DMS153 (cell line): Measurements from ENCODE around the gene SEPSECS.
"Not testable (repeated sequence)": the region's sequence is repeated elsewhere in the genome, so short reads cannot be mapped to it uniquely, and the experiment has no call there.

ENCODE experiments used
- DNase-seq: peaks from one replicate; lab custom pipeline; 2025; lab: John Stamatoyannopoulos, UW

The SEPSECS gene

DNA sequence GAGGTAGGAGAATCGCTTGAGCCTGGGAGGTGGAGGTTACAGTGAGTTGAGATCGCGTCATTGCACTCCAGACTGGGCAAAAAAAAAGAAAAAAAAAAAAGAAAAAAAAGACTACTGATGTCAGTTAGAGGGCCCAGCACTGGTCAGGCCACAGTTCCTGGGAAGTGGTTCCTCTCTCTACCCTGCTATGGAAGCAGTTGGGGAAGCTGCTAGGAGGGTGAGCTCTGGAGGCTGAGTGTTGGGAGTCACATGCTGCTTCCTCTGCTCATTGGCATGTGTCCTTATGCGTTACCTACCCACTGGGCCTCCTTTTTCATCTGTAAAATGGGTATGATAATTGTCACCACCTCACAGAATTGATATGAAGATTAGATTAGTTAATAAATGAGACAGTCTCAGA, 50.7 kb downstream of the SEPSECS start:
- no peak for DNase-seq

DNA sequence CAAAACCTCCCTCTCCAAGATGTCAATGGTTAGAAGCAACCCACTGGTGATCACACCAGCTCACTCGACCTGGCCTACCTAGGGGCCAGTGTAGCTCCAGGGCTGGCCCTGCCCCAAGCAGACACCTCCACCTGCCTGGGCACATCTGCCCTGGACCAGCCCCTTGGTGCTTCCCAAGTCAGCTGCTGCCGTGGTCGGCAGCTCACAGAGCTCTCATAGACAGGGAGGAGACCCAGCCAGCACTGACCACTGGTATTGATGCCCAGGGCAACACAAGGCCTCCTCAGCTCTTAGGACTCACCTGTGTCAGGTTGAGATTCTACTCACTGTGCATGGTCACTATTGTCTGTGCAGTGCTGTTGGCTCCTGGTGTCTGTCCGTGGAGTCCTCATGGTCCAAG, 51.7 kb downstream of the SEPSECS start:
- no peak for DNase-seq

DNA sequence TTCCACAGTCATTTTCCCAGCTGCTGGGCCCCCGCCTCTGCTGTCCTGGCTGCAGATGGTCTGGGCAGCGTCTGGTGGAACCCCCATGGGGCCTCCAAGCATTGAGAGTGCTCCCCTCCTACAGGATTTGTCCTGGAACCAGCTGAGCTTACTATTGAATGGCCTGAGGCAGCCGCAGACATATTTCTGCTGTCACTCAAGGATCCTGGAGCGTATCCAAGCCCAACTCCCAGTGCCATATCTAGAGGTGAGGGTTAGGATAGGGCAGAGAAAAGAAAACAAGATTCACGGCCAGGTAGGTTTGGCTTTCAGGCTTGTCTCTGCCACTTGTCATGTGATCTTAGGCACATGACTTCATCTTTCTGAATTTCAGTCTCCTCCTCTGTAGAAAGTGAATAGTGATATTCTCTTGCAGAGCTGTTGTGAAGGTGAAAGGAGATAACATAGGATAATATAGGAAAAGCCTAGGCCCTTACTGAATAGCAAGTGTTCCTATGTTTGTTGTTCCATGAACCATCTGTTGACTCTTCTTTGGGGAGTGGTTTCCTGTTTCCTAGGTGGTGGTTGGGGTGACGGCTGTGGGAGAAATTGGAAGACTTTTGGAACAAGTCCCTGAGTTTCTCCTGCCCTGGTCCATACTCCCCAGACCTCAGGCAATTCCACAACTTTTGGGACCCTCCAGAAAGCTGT, 52.3 kb downstream of the SEPSECS start:
- peak; percentile 61 for DNase-seq

DNA sequence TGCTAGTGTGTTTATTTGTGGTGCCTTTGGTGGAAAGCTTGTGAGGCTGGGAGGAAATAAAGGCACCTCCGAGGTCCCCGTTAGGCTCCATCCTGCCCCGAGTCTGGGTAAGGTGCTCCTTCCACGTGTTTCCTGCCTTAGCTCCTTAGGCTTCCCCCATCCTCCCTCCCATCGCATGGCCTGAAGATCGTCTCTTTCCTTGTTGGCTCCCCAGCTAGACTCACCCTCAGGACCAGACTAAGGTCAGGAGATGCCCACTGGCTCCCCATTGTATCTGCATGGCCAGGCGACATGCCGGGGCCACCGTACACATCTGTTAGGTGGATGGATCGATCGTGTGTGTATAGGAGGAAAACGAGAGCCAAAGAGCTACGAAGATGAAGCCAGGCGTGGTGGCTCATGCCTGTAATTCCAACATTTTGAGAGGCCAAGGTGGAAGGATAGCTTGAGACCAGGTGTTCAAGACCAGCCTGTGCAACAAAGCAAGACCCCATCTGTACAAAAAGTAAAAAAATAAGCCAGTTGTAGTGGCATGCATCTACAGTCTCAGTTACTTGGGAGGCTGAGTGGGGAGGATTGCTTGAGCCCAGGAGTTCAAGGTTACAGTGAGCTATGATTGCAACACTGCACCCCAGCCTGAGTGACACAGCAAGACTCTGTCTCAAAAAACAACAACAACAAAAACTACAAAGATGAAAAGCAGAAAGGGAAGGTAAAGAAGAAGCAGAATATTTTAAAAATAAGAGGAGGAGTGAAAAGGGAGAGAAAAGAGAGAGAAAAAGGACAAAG, 53.7 kb downstream of the SEPSECS start:
- DNase-seq: no peak

DNA sequence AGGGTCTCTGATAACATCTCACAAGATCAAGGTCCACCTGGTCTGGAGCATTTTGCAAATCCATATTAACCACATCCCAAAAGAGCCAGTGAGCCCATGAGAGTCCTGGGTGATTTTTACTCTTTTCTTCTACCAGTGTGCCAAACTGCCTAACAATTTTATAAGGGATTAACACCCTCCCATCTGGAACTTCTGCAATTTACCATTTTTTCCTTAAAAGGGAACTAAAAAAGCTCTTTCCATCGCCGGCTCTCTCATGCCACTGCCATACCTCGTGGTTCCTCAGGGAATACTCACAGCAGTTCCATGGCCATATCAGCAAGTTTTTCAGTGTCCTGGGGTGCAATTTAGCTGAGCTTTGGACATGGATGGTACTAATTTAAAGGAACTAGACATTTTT, 55.7 kb downstream of the SEPSECS start:
- DNase-seq: no peak

DNA sequence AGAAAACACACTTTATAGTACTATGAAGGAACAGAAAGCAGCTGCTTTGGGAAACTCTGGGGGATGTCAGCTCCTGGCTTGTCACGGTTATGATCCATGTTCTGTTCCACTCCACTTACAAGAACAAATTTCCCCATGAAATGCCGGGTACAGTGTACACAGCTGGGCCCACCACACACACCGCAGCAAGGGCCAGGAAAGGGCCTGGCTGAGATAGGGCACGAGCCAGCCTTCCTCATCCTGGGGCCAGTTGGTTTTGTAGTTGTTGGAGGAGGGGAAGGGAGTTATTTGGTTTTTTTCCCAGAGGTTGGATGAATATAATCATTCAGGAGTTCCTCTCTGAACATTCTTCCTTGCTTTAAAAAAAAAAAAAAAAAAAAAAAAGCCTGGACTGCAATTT, 56.8 kb downstream of the SEPSECS start:
- DNase-seq: no peak

DNA sequence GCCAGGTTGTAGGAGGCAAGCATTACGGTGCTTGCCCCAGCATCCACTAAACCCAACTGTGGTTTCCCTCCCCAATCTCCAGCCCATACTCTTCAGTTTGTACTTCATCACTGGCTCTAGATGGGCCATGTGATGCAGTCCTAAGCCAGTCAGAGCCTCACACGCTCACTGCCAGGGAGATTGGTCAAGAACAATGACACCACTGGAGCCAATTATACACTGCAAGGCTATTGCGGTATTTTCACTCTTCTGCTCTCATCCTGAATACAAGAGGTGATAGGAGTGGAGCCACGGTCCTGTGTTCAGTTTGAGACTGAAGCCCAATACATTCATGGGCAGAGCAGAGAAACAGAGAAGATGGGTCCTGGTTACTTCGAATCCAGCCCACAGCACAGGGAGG, 58.4 kb downstream of the SEPSECS start:
- no peak for DNase-seq

DNA sequence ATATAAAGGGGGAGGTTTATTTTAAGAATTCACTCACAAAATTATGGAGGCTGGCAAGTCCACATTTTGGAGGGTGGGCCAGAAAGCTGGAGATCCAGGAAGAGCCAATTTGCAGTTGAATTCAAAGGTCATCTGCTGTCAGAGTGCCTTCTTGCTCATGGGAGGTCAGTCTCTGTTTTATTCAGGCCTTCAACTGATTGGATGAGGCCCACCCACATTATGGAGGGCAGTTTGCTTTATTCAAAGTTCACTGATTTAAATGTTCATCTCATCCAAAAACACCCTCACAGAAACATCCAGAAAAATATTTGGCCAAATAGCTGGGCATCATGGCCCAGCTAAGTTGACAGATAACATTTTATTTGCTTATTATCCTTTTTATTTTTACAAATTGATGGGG, 59.5 kb downstream of the SEPSECS start:
- no peak for DNase-seq

DNA sequence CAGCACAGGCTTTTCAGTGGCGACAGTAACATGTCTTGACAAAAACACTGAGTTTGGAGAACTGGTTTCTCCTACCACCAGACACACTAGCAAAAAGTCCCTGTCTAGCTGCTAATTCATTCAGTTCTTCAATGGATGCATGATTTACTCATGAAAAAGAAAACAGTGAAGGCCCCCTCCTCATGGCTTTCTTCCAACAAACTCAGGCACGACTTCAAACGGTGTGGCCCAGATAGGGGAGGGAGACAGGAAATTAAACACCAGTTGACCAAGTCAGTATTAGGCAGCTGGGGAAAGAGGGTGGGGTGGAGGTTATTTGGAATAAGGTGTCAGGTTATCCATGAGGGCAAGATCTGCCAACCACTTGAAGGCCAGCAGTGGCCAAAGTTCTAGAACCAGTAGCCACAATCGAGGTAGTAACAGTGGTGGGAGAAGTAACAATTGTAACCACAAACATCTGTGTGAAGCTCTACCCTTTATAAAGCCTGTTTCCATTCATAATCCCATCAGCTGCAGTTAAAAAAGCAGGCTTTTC, 60.2 kb downstream of the SEPSECS start:
- DNase-seq: no peak

DNA sequence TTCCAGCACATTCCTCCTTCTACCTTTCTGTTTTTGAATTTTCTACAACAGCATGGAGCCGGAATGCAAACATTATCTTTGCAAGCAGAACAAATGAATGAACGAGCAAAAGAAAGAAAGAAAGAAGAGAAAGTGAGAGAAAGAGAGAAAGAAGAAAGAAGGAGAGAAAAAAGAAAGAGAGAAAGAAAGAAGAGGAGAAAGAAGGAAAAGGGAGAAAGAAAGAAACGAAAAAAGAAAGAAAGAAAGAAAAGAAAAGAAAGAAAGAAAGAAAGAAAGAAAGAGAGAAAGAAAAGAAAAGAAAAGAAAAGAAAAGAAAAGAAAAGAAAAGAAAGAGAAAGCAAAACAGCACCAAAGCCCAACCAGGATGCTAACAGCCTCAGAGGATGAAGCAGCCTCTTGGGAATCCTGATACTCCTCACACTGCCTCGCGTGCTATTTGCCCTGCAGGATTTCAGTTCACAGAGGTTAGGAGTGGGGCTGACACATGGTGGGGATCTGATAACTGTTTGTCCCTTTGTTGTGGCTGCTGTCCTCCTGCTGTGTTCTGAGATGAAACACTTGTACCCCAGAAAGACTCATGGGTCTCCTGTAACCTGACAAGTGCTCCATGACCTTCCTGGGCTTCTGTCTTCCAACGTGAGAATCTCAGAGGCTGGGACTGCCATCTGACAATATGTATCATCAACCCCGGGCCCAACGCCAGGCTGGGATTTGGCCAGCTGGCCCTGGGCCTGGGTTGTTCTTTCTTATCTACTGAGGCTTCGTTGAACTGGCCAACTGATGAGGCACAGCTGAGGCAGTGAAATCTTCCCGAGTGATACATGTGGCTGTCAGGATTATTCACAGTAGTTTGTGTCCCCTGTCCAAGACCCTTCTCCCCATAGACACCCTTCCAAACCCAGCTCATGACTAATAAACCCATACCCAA, 61.0 kb downstream of the SEPSECS start:
- DNase-seq: peak; percentile 7

DNA sequence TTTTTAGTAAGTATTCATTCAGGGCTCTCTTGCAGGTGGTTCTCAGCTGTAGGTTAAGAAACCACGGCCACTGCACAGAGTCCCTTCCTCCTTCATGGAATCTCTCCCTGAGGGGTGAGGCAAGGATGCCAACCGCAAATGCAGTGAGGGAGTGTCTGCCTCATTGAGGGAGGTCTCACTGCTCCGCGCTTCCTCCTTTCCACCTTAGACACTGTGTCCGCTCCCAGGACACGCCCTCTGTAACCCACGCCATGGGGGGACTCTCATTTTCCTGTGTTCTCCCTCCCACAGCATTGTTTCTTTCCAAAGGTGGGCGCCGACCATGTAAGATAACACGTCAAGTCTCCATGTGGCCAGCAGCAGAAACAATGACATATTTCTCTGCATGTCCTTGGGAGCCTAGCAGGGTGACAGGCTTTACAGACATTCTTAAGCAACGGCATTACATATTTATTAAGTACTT, 63.2 kb downstream of the SEPSECS start:
- DNase-seq: no peak

DNA sequence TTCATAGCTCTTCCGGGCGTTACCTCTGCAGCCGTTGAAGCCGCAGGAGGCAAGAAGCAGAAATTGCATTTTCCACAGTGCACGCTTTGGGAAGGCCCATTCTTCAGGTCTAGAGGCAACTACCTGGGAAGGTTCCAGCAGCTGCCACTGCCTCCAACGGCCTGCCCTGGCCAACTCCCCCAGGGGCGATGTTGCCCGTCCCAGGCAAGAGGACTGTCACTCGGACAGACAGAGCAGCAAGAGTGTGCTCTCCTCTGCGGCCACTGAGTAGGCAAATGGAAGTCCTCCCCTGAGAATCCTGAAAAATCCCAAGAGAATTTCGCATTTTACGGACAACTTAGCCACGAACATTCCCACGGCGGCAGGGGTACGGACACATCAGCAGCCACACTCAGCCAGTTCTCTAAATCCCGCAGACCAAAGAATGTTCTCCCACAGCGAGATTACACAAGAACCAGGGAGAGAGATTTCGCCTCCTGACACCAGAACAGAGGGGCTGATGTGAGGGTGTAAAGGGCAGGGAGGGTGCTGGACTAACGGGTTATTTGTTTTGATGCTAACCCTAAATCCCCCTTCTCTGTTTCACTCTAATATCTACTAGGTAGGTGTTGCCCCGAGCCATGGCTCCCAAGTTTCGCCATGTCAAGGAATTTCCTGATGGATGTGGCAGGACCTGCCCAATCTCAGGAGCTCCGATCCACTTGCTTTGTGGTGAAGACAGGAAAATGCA, 63.8 kb downstream of the SEPSECS start:
- DNase-seq: no peak

DNA sequence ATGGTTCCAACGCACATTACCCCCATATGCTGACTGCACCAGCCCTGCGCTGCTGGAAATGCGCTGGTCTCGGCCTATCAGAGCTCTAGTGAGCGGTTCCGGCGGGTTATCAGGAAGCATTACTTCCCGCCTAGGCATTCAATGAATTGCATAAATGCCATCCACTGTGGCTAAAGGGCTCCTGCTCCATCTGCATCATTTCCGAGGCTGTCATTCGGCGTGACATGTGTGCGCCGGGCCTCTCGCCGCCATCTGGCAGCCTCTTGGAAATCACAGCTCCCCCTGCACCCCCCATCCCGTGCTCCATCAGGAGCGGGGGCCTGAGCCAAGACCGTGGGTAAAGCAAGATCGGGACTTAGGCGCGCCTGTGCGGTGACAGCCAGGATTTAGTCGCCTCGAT, 64.4 kb downstream of the SEPSECS start:
- DNase-seq: no peak

DNA sequence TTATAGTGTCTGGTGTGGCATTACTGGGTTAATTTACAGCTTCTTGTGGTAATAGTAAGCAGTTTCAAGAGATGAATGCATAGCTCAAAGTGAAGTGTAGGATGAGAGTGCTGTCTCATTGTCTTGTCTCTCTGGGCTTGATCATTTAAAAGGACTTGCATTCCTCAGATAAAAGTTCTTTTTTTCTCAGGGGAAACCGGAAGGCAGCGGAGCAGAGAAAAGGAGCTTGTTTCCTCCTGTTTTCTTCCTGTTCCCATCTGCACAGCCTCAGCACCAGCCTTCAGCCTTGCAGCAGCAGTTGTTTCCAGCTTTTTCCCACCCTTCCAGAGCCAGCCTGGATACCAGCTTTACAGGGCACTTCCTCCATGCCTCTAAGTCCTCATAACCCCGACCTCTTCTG, 68.1 kb downstream of the SEPSECS start:
- DNase-seq: no peak

DNA sequence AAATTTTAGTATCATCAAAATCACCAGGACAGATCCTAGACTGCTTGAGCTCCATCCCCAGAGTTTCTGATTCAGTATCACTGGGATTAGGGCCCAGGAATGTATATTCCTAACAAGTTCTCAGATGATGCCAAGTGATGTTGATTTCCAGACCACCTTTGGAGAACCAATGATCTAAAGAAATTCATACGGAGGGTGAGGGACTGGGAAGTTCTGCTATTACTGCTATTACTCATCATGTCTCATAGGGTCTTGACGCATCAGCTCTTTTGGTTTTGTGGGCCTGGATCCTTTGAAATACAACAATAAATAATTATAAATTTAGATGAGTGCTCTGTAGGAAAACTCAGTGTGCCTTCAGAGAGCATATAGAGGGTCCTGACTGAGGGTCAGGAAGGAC, 69.7 kb downstream of the SEPSECS start:
- DNase-seq: no peak

DNA sequence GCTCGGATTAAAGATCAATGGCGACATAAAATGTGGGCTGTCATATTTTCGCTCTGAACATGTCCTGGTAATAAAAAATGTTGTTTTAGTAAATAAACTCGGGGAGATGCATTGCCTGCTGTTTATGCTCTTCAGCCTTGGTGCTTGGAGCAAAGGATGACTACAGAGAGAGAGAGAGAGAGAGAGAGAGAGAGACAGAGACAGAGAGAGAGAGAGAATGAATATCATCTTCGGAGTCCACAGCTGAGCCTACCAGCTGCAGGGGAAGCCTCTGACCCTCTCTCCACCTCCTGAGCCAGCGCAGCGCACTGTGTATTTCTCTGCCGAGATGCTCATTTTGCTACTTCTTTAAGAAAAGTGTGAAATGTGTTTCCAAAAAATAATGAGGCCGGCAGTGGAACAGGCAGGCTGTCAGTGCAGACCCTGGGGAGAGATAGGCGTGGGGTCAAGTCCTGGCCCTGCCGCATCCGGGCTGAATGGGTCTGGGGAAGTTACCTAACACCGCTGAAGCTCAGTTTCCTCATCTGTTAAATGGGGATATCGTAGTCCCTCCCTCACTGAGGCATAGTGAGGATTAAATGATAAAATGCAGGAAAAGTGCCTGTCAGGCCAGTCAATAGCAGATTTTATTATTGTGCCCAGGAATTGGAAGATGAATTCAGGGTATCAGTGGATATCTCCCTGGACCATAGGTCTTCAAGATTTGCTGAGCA, 71.0 kb downstream of the SEPSECS start:
- no peak for DNase-seq

DNA sequence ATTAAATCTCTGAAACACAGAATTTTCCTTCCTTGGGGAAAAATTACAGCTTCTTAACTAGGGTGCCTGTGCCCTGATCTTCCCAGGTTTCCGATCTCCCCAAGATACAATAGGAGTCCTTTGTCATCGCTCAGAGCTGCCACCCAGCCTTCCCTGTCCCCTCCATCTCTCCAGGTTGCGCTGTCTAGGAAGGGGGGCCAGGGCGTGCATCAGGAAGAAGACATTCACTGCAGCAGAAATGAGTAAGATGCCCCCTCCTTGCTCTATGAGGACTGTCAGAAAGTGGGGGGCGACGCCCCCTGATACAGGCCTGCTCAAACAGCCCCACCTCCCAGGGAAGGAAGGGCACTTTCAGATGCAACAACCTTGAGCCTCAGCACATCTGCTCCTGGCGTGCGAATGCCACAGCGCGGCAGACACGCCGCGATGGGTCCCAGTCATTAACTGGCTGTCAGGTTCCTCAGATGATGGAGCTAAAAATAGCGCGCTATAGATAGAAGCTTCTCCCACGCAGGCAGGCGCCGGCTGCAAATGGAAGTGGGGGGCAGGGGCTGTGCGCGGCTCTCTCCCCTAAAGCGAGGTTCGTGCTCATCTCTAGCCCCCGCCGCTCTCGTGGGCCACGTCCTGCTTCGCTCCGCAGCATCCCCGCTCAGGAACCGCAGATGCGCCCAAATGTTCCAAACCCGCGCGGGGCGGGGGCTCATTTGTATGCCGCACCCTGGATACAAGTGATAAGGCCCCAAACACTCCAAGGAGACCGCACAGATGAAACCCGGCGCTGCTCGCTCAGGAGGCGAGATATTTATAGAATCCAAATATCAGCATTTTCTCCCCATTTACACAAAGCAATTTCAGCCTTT, 71.9 kb downstream of the SEPSECS start:
- no peak for DNase-seq

DNA sequence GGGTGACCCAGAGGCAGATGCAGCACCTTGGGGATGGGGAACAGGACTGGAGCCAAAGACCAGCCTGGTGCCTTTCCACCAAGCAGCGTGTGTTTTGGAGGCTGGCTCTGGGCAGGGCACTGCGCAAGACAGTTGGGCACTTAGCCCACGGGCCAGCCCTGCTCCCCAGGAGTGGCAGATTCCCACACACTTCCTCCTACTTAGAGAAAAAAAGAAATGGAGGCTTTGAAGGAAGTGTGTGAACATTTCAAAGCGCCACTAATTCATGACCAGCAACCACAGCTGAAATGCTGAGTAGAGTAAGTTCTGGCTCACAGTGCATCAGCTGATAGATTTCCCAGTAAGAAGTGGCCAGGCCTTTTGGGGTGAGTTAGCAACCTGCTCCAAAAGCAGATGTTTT, 74.6 kb downstream of the SEPSECS start:
- no peak for DNase-seq

DNA sequence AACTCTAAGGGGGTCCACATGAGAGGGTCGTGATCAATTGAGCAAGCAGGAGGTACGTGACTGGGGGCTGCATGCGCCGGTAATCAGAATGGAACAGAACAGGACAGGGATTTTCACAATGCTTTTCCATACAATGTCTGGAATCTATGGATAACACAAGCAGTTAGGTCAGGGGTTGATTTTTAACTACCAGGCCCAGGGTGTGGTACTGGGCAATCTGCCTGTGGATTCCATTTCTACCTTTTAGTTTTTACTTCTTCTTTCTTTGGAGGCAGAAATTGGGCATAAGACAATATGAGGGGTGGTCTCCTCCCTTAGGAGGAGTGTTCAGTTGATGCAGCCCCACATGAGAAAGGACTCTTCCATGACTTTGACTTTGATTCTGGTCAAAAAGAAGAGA, 76.8 kb downstream of the SEPSECS start:
- not testable (repeated sequence) for DNase-seq

DNA sequence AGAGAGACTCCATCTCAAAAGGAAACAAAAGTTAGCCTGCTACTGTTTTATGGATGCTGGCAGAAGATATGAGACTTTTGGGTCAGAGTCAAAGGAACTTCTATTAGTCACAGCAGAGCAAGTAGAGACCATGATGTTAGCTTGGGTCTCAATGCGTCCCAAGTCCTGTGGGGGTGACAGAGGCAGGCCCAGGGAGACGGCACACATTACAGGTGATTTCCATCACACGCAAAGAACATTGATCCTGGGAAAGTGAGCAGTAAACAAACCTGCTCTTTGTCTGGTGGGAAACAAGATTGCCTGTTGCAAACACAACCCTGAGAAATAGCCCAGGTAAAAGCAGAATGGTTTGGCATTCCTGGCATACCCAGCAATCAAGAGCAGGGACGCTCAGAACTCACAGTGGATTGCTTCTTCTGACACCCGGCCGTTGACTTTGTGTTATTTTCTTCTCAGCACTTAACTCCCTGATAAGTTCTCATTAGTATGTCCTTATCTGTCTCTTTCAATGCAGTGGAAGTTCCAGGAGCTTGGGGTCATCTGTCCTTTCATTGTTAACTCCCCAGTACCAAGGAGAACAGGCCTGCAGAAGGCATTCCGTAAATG, 78.3 kb downstream of the SEPSECS start:
- no peak for DNase-seq
